SIG-M5 treated with dmso at 0.1 percent for 504 hours (cell line): ENCODE data around the gene LGALS13.

Experiments used
- DNase-seq: peaks from one replicate; lab custom pipeline; 2025; ENCODE audit not compliant: unreplicated experiment; lab: John Stamatoyannopoulos, UW

The LGALS13 gene

DNA sequence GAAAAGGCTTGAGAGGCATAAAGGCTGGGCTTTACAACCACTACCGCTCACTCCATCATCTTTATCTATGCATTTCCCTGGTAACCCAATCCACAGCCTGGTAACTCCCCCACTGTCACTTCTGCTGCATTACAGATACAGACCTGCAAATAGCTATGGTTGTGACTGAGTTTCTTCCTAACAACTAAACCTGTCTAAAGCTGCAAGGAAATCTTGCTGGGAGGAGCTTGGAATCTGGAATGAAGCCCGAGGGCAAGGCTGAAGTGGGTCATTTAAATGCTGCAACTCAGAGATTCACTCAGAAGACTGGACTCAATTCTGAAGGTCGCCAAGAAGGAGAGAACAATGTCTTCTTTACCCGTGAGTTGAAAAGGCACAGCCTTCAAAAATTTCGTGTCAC lies at the start of gene LGALS13:
LGALS13 (plus strand) TSS at position 301 of the 400 bp plus-strand sequence; CDS start at position 346, 45 bp downstream.
- no peak for DNase-seq

DNA sequence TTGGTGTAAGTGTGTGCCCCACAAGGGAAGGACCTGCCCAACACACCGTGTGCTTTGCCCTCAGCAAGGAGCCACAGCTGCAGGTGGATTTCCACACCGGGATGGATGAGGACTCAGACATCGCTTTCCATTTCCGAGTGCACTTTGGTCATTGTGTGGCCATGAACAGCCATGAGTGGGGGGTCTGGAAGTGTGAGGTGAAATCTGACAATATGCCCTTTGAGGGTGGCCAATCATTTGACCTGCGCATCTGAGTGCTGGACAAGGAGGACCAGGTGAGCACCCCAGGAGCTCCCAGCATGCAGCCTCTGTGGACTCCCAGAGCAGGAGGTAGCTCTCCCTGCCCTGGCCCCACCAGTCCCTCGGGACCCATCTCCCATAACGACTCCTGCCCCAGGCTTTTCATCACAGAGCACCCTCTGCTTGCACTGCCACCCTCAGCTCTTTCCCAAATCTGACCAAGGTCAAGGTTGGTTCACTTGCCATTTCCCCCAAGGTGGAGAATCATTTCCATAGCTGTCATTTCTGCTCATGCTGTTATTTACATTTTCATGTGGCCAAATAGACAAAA lies 49.2 kb upstream of the LGALS13 start:
- no peak for DNase-seq

GRCh38 chr19:39554701-39555311 lies 47.5 kb upstream of the LGALS13 start:
- no peak for DNase-seq

DNA sequence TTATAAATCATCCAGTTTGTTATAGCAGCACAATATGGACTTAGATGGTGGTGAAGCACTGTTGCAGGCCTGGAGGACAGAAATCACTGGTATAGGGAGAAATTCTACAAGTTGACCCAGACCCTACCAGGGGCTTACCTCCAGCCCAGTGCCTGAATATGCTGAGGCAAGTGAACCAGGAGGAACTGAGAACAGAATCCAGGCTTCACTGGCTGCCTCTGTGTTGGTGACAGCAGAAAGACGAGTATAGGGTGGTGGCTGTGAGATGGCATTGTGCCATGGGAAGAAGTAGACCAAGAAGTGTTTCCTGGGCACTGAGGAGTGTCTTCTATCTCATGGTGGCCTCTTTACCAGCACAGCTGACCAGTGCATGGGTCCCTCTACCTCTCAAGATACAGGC lies 46.4 kb upstream of the LGALS13 start:
- DNase-seq, result no peak

GRCh38 chr19:39557811-39558623 lies 44.3 kb upstream of the LGALS13 start:
- DNase-seq, result peak; percentile 20

- DNase-seq, result no peak
These were observed 43.7 kb upstream of the LGALS13 start for GRCh38 chr19:39558624-39559117.

GRCh38 chr19:39563408-39563807 lies 38.9 kb upstream of the LGALS13 start:
- DNase-seq, result no peak

- DNase-seq, result no peak
These were observed 36.3 kb upstream of the LGALS13 start for GRCh38 chr19:39566064-39566463.

DNA sequence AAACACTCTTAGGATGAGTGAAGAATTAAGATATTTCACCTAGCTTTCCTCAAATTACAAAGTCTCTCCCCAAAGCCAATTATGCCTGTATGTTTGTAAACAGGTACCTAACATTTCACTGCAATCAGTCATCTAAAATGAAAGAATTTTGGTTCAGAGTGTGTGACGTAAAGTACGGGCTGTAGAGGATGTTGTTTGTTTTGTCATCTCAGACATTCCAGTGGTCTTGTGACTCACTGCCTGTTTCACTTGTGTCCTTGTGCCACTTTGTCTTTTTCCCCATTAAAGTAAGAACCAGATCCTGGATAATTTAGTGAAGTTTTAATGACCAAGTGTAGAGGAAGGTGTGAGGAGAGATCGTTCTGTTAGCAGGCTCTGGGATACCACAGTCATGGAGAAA lies 33.7 kb upstream of the LGALS13 start:
- no peak for DNase-seq

DNA sequence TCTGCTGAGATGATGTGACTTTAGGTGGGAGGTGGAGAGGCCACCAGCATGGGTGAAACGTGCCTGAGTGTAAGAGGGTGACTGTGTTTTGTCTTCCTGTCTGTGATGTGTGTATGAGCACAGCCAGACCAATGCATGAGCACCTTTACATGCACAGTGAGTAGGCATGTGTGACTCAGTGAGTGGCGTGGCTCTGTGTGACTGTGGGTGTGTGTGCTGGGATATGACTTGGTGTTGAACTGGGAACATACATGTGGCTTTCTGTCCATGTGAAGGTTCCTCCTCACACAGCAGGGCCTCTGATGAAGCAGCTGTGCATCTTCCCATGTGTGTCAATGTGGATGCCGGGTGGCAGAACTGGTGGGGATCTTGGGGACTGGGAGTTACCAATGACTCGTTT lies 19.9 kb upstream of the LGALS13 start:
- no peak for DNase-seq

- DNase-seq, result no peak
These were observed 19.3 kb upstream of the LGALS13 start for GRCh38 chr19:39582891-39583625.

- no peak for DNase-seq
These were observed 14.8 kb upstream of the LGALS13 start for GRCh38 chr19:39587496-39587895.

- no peak for DNase-seq
These were observed 14.3 kb upstream of the LGALS13 start for GRCh38 chr19:39588066-39588465.

DNA sequence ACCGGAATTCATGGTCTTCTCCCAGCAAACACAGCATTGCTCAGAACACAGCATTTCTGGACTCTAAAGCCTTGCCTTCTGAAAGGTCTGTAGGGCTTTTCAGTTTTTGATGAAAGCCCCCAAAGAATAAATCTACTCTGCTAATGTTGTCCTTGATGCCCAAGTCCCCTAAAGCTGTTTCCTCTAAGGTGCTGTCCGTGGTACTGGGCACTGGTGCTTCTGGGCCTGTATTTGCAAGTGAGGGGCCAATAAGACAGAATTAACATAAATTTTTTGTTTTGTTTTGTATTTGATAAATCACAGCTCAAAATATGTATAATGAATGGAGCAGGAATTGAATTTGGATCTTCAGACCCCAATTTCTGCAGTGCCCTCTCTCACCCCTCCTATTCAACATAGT lies 12.1 kb upstream of the LGALS13 start:
- DNase-seq, result no peak

DNA sequence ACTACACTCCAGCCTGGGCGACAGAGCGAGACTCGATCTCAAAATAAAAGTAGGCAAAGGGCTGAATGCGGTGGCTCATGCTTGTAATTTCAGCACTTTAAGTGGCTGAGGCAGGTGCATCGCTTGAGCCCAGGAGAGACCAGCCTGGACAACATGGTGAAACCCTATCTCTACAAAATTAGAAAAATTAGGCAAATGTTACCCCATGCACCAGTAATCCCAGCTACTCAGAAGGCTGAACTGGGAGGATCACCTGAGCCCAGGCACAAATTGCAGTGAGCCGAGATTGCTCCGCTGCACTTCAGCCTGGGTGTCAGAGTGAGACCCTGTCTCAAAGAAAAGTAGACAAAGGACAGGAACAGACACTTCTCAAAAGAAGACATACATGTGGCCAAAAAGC lies 9.9 kb upstream of the LGALS13 start:
- DNase-seq, result no peak

DNA sequence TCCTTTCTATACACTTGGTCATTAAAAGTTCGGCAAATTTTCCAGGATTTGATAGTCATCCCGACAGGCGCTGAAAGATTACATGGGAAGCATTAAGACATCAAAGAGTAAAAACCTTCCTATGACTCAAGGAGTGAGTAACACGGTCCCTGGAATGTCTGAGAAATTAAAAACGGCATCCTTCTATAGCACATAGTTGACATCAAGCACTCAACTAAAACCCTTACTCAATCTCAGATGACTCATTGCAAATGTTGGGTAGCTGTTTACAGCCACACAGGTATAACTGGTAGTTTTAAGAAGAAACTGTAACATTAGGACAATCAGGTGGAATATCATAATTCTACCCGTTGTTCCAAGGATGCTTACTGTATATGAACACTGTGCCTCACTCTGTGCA lies 6.4 kb upstream of the LGALS13 start:
- no peak for DNase-seq

- DNase-seq, result no peak
These were observed 5.4 kb upstream of the LGALS13 start for GRCh38 chr19:39596911-39597310.

DNA sequence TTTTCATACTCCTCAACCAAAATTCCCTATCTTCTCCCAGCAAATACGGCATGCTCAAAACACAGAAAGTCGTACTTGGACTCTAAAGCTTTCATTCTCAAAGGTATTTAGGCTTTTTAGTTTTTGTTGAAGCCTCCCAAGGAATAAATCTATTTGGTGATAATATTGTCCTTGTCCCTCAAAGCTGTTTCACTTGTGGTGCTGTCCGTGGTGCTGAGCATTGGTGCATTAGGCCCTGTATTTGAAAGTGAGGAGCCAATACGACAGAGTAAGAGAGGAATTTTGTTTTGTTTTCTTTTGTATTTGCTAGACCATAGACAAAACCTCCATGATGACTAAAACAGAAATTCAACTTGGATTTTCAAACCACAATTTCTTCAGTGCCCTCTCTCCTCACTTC lies 3.2 kb upstream of the LGALS13 start:
- DNase-seq, result peak; percentile 28

GRCh38 chr19:39603825-39604224 lies 1.5 kb downstream of the LGALS13 start:
- no peak for DNase-seq

GRCh38 chr19:39607021-39607420 lies 4.7 kb downstream of the LGALS13 start:
- DNase-seq, result no peak

- no peak for DNase-seq
These were observed 5.2 kb downstream of the LGALS13 start for GRCh38 chr19:39607561-39607960.
